OCI-LY3 (cell line): ENCODE measurements around the gene LINC00632.

ENCODE experiments used
- H2AFZ ChIP-seq: fragments of 200-600, 300-600 bp; shearing (Covaris generic); 2 replicates; pipeline ENCODE4 v1.6.0; 2014; ENCODE audit warnings: antibody characterized with exemption, low read depth, low read length
- H3K27ac ChIP-seq: fragments of 200-600, 300-600 bp; sonication (generic); 2 replicates; pipeline ENCODE4 v1.5.1; 2014; ENCODE audit warnings: mild to moderate bottlenecking, low read length, moderate library complexity, mixed read lengths
- H3K27me3 ChIP-seq: fragments of 200-600, 300-600 bp; sonication (generic); 2 replicates; pipeline ENCODE4 v1.6.1; 2014; ENCODE audit warnings: low read depth, low read length, mixed read lengths
- H3K36me3 ChIP-seq: fragments of 200-600, 300-600 bp; sonication (generic); replicated peaks from 2 replicates; pipeline ENCODE3; 2014; ENCODE audit warnings: low read depth, low read length, mixed read lengths
- H3K4me1 ChIP-seq: fragments of 300-600, 200-600 bp; sonication (generic); 2 replicates; pipeline ENCODE4 v1.6.1; 2014; ENCODE audit warnings: low read length, mixed read lengths
- H3K4me2 ChIP-seq: fragments of 200-600, 300-600 bp; sonication (generic); 2 replicates; pipeline ENCODE4 v1.6.1; 2014; ENCODE audit warnings: low read length, mixed read lengths
- H3K4me3 ChIP-seq: fragments of 300-600, 200-600 bp; sonication (generic); 2 replicates; pipeline ENCODE4 v1.5.1; 2014; ENCODE audit warnings: antibody characterized with exemption, mild to moderate bottlenecking, low read length, moderate library complexity
- H3K79me2 ChIP-seq: fragments of 300-600, 200-600 bp; shearing (Covaris generic); 2 replicates; pipeline ENCODE4 v1.6.1; 2014; ENCODE audit warnings: mild to moderate bottlenecking, low read length, mixed read lengths
- H3K9ac ChIP-seq: fragments of 300-600, 200-600 bp; shearing (Covaris generic); 2 replicates; pipeline ENCODE4 v1.6.0; 2014; ENCODE audit warnings: mild to moderate bottlenecking, low read length, moderate library complexity
- H3K9me3 ChIP-seq: fragments of 200-600, 300-600 bp; shearing (Covaris generic); 2 replicates; pipeline ENCODE4 v1.6.1; 2014; ENCODE audit warnings: low read length, mixed read lengths; ENCODE audit not compliant: insufficient read depth
- H4K20me1 ChIP-seq: fragments of 200-600, 300-600 bp; sonication (generic); 2 replicates; pipeline ENCODE4 v1.6.1; 2016; ENCODE audit warnings: low read length, mixed read lengths; ENCODE audit not compliant: insufficient read depth
- CTCF ChIP-seq: fragments of 200-600, 300-600 bp; sonication (generic); IDR thresholded peaks from 2 replicates; pipeline ENCODE4 v1.5.1; 2014; ENCODE audit warnings: antibody characterized with exemption, low read length, low read depth
- EZH2phosphoT487 ChIP-seq: fragments of 200-600 bp; shearing (Covaris generic); IDR thresholded peaks from 2 replicates; pipeline ENCODE4 v1.6.1; 2018; ENCODE audit warnings: antibody characterized with exemption, mixed run types, low read depth

LINC00632 gene

GRCh38 chrX:140804292-140804691 is 94.7 kb downstream of the LINC00632 start:
- no peaks in the 10 kb centered on the region for H3K27me3 ChIP-seq
- TF ChIP-seq CTCF = no peak
- no peak for TF ChIP-seq EZH2phosphoT487
- H3K27ac ChIP-seq = no peak overlapping the region
- no peak overlapping the region for H3K9ac ChIP-seq
- no peaks in the 10 kb centered on the region for H3K9me3 ChIP-seq
- no peak overlapping the region for H2AFZ ChIP-seq
- H3K4me3 ChIP-seq = no peak overlapping the region
- H3K79me2 ChIP-seq = no peaks in the 10 kb centered on the region
- no peaks in the 10 kb centered on the region for H3K4me1 ChIP-seq
- H3K4me2 ChIP-seq = no peak overlapping the region
- H4K20me1 ChIP-seq = no peaks in the 10 kb centered on the region
- H3K36me3 ChIP-seq = no peaks in the 10 kb centered on the region

DNA sequence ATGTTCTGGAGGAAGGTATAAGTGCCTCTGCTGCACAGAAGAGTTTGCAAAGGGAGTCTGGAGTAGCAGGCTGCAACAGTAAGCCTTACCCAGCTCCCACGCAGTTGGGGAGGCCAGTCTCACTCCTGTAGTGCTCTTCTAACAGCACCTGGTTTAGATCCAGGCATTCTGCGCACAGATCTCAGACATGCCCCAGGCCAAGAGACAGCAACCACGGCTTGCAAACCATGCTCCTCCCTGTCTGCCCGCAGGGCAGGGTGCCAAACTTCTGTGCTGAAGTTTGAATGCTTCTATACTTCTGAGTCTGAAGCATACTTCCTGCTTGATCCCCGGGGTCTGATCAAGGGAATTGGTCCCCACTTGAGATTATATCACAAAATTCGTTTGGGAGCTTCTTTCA is 106.3 kb downstream of the LINC00632 start:
- H3K9me3 ChIP-seq = no peaks in the 10 kb centered on the region
- no peaks in the 10 kb centered on the region for H3K4me1 ChIP-seq
- H3K4me3 ChIP-seq = no peak overlapping the region
- no peak overlapping the region for H3K9ac ChIP-seq
- TF ChIP-seq CTCF (no peak), EZH2phosphoT487 (no peak)
- no peaks in the 10 kb centered on the region; the same call in 1 of the 2 replicates for H3K27me3 ChIP-seq
- no peaks in the 10 kb centered on the region for H4K20me1 ChIP-seq
- no peak overlapping the region for H2AFZ ChIP-seq
- H3K4me2 ChIP-seq = no peak overlapping the region
- H3K79me2 ChIP-seq = no peaks in the 10 kb centered on the region
- no peaks in the 10 kb centered on the region for H3K36me3 ChIP-seq
- no peak overlapping the region for H3K27ac ChIP-seq

DNA sequence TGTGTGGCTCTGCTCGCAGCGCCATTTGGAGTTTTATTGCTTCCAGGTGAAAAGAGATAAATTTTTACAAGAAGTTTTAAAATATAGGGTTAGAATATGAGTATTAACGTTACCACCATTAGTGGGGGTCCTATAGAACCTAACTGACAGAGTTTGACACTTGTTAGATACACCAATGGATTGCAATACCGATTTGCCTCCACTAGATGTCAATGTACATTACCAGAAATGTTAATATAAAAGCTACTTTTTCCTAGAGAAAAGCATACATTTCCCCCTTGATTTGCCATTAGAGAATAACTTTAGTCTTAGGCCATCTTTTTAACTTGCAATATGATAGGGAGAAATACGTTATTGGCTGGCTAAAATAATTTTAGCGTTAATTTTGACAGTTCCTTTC is 108.4 kb downstream of the LINC00632 start:
- Histone ChIP-seq H2AFZ (no peak overlapping the region), H3K4me2 (no peak overlapping the region), H4K20me1 (no peaks in the 10 kb centered on the region), H3K27ac (no peak overlapping the region), H3K9me3 (no peaks in the 10 kb centered on the region), H3K9ac (no peak overlapping the region), H3K36me3 (no peaks in the 10 kb centered on the region), H3K79me2 (no peaks in the 10 kb centered on the region), H3K4me1 (peaks cover 4% of the 10 kb centered on the region), H3K27me3 (no peaks in the 10 kb centered on the region; the same call in 1 of the 2 replicates), H3K4me3 (no peak overlapping the region)
- no peak for TF ChIP-seq EZH2phosphoT487
- TF ChIP-seq CTCF = peak; percentile 55

DNA sequence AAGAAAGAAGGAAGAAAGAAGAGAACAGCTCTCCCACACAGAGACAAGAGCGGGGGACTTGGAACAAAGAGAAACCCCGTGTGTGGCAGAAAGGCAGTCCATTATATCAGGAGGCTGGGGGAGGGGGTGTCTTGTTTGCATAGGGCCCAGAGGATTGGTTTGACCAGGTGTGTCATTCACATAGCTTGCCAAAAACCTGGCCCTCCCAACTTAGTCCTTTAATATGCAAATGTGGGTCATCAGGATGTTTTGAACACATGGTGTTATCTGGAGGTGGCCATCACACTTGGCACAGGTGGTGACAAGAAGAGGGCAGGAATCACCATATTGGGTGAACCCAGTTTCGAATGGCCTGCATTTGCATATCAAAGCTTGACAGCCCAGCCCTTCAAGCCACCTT is 111.7 kb downstream of the LINC00632 start:
- no peaks in the 10 kb centered on the region; the same call in 1 of the 2 replicates for H3K27me3 ChIP-seq
- peaks cover 10% of the 10 kb centered on the region for H3K4me1 ChIP-seq
- no peak overlapping the region for H3K27ac ChIP-seq
- no peaks in the 10 kb centered on the region for H4K20me1 ChIP-seq
- no peak overlapping the region for H3K9ac ChIP-seq
- no peaks in the 10 kb centered on the region for H3K9me3 ChIP-seq
- TF ChIP-seq CTCF = no peak
- no peak for TF ChIP-seq EZH2phosphoT487
- no peak overlapping the region for H2AFZ ChIP-seq
- no peak overlapping the region for H3K4me3 ChIP-seq
- H3K4me2 ChIP-seq = no peak overlapping the region
- H3K36me3 ChIP-seq = no peaks in the 10 kb centered on the region
- no peaks in the 10 kb centered on the region for H3K79me2 ChIP-seq
